Astrocyte (in vitro differentiated cells and primary cell): ENCODE results near the gene FADS2. TPM values are rescaled to one million over a fixed set of nuclear protein-coding genes. Genes with fewer than 3 reads are reported as not detected.
A peak's percentile ranks its signal among the peaks of the same experiment; 100 is the strongest.

Source experiments
- DNase-seq: peaks from one replicate; pipeline ENCODE4 v3.0.0-alpha.2; 2010; ENCODE audit warnings: low read depth
- FAIRE-seq: peaks from 2 replicates; lab custom pipeline; 2011; peaks lifted over from hg19 to GRCh38; lab: Jason Lieb, UNC
- H2AFZ ChIP-seq: 2 replicates; pipeline ENCODE4 v1.6.0; 2012; ENCODE audit warnings: low read depth, low read length, inconsistent platforms
- H3K27ac ChIP-seq: 2 replicates; pipeline ENCODE4 v1.5.1; 2011; ENCODE audit warnings: low read depth, low read length, inconsistent platforms
- H3K27me3 ChIP-seq: 2 replicates; pipeline ENCODE4 v1.6.0; 2011; ENCODE audit warnings: low read length, inconsistent platforms; ENCODE audit not compliant: insufficient read depth
- H3K36me3 ChIP-seq: 2 replicates; pipeline ENCODE4 v1.5.1; 2011; ENCODE audit warnings: low read length, inconsistent platforms; ENCODE audit not compliant: insufficient read depth
- H3K4me1 ChIP-seq: 2 replicates; pipeline ENCODE4 v1.5.1; 2011; ENCODE audit warnings: low read length, inconsistent platforms; ENCODE audit not compliant: insufficient read depth
- H3K4me2 ChIP-seq: 2 replicates; pipeline ENCODE4 v1.6.0; 2012; ENCODE audit warnings: low read length, inconsistent platforms
- H3K4me3 ChIP-seq: 2 replicates; pipeline ENCODE4 v1.5.1; 2011; ENCODE audit warnings: low read depth, mild to moderate bottlenecking, low read length, inconsistent platforms; ENCODE audit not compliant: insufficient read depth
- H3K79me2 ChIP-seq: 2 replicates; pipeline ENCODE4 v1.6.0; 2012; ENCODE audit warnings: mild to moderate bottlenecking, low read length, inconsistent platforms; ENCODE audit not compliant: insufficient read depth
- H3K9ac ChIP-seq: 2 replicates; pipeline ENCODE4 v1.6.0; 2012; ENCODE audit warnings: mild to moderate bottlenecking, low read length, inconsistent platforms
- H3K9me3 ChIP-seq: 2 replicates; pipeline ENCODE4 v1.5.1; 2012; ENCODE audit warnings: low read depth, mild to moderate bottlenecking, low read length, inconsistent platforms; ENCODE audit not compliant: insufficient read depth
- H4K20me1 ChIP-seq: 2 replicates; pipeline ENCODE4 v1.6.0; 2012; ENCODE audit warnings: low read length, inconsistent platforms; ENCODE audit not compliant: insufficient read depth
- H3K27ac Mint-ChIP-seq: one replicate; pipeline ENCODE4 v1.8.0; 2021; ENCODE audit warnings: mild to moderate bottlenecking, mixed read lengths; ENCODE audit not compliant: unreplicated experiment
- H3K27me3 Mint-ChIP-seq: one replicate; pipeline ENCODE4 v1.8.0; 2021; ENCODE audit warnings: low read depth, mixed read lengths; ENCODE audit not compliant: unreplicated experiment
- H3K36me3 Mint-ChIP-seq: one replicate; pipeline ENCODE4 v1.8.0; 2021; ENCODE audit warnings: low read depth, mixed read lengths; ENCODE audit not compliant: unreplicated experiment
- H3K4me1 Mint-ChIP-seq: one replicate; pipeline ENCODE4 v1.8.0; 2021; ENCODE audit warnings: low read depth, mixed read lengths; ENCODE audit not compliant: unreplicated experiment
- H3K4me3 Mint-ChIP-seq: one replicate; pipeline ENCODE4 v1.8.0; 2021; ENCODE audit warnings: mild to moderate bottlenecking, moderate library complexity, mixed read lengths; ENCODE audit not compliant: unreplicated experiment
- H3K9me3 Mint-ChIP-seq: one replicate; pipeline ENCODE4 v1.8.0; 2021; ENCODE audit warnings: mild to moderate bottlenecking, mixed read lengths; ENCODE audit not compliant: unreplicated experiment
- CTCF ChIP-seq: IDR thresholded peaks from 2 replicates; pipeline ENCODE4 v1.5.1; 2011; ENCODE audit warnings: low read depth, mild to moderate bottlenecking, inconsistent platforms, low read length, moderate library complexity; ENCODE audit not compliant: insufficient read depth
- EZH2 ChIP-seq: IDR thresholded peaks from 2 replicates; pipeline ENCODE4 v1.6.1; 2012; ENCODE audit warnings: mild to moderate bottlenecking, low read length, inconsistent platforms; ENCODE audit not compliant: insufficient read depth
- total RNA-seq: library from RNA; stranded (reverse); gene quantifications from 2 replicates; pipeline ENCODE4 v1.2.1, GENCODE V29; 2021

Gene FADS2
- total RNA-seq, 1 donor from 2014 or later: 287 TPM

GRCh38 chr11:61830237-61831105 is 2.4 kb downstream of the FADS2 start:
- H3K27me3 Mint-ChIP-seq: no peaks in the 10 kb centered on the region
- peaks cover 25% of the 10 kb centered on the region for H3K4me1 Mint-ChIP-seq
- peaks cover 2% of the 10 kb centered on the region for H3K36me3 Mint-ChIP-seq
- peaks cover 71% of the 10 kb centered on the region for H3K79me2 ChIP-seq
- no peaks in the 10 kb centered on the region for H3K36me3 ChIP-seq
- H3K9me3 Mint-ChIP-seq: peaks cover 1% of the 10 kb centered on the region
- no peaks in the 10 kb centered on the region for H3K9me3 ChIP-seq
- H4K20me1 ChIP-seq: peaks cover 63% of the 10 kb centered on the region
- H3K27me3 ChIP-seq: no peaks in the 10 kb centered on the region
- no peak for TF ChIP-seq CTCF
- H3K27ac Mint-ChIP-seq: no peak overlapping the region
- no peak overlapping the region for H2AFZ ChIP-seq
- peak overlapping the region; percentile 92 for H3K4me3 Mint-ChIP-seq
- H3K4me3 ChIP-seq: peak overlapping the region; percentile 83
- peak overlapping the region; percentile 86 for H3K9ac ChIP-seq
- DNase-seq (peak; percentile 28), FAIRE-seq (no peak)
- peaks cover 48% of the 10 kb centered on the region for H3K4me1 ChIP-seq
- peak overlapping the region; percentile 89 for H3K4me2 ChIP-seq
- H3K27ac ChIP-seq: no peak overlapping the region

GRCh38 chr11:61832207-61832606 is 4.1 kb downstream of the FADS2 start:
- Mint-ChIP-seq H3K4me3 (no peak overlapping the region), H3K9me3 (peaks cover 3% of the 10 kb centered on the region), H3K27ac (no peak overlapping the region), H3K4me1 (peaks cover 18% of the 10 kb centered on the region), H3K36me3 (peaks cover 6% of the 10 kb centered on the region), H3K27me3 (no peaks in the 10 kb centered on the region)
- FAIRE-seq: no peak
- no peak for DNase-seq
- Histone ChIP-seq H3K4me3 (no peak overlapping the region), H3K36me3 (no peaks in the 10 kb centered on the region), H3K9me3 (no peaks in the 10 kb centered on the region), H3K4me2 (peak overlapping the region; percentile 89), H3K4me1 (peaks cover 44% of the 10 kb centered on the region), H3K79me2 (peaks cover 89% of the 10 kb centered on the region), H3K27me3 (no peaks in the 10 kb centered on the region), H2AFZ (no peak overlapping the region), H4K20me1 (peaks cover 79% of the 10 kb centered on the region), H3K9ac (no peak overlapping the region), H3K27ac (no peak overlapping the region)
- no peak for TF ChIP-seq CTCF
- TF ChIP-seq EZH2: no peak

- no peaks in the 10 kb centered on the region for H3K27me3 Mint-ChIP-seq
- Histone ChIP-seq H3K4me2 (no peak overlapping the region), H3K4me3 (no peak overlapping the region), H3K36me3 (no peaks in the 10 kb centered on the region), H3K79me2 (peaks cover 90% of the 10 kb centered on the region), H3K9ac (no peak overlapping the region), H3K4me1 (peaks cover 40% of the 10 kb centered on the region), H3K27me3 (no peaks in the 10 kb centered on the region), H3K9me3 (no peaks in the 10 kb centered on the region), H2AFZ (no peak overlapping the region), H4K20me1 (peaks cover 85% of the 10 kb centered on the region), H3K27ac (no peak overlapping the region)
- DNase-seq (no peak), FAIRE-seq (no peak)
- H3K4me3 Mint-ChIP-seq: no peak overlapping the region
- no peak overlapping the region for H3K27ac Mint-ChIP-seq
- no peak for TF ChIP-seq EZH2
- TF ChIP-seq CTCF: no peak
- peaks cover 6% of the 10 kb centered on the region for H3K36me3 Mint-ChIP-seq
- H3K9me3 Mint-ChIP-seq: peaks cover 3% of the 10 kb centered on the region
- H3K4me1 Mint-ChIP-seq: peaks cover 17% of the 10 kb centered on the region
These were observed 4.7 kb downstream of the FADS2 start for GRCh38 chr11:61832754-61833153.
